Measurements from ENCODE around the gene DNAJC13. TPM values are rescaled to one million over a fixed set of nuclear protein-coding genes. Genes with fewer than 3 reads are reported as not detected.

The DNAJC13 gene
- total RNA-seq, 1 donor from 2014 or later, result 38.9 TPM

GRCh38 chr3:132433121-132433520 is 15.8 kb downstream of the DNAJC13 start:
- H3K27me3 ChIP-seq (ENCODE audit: control insufficient read depth, insufficient read depth, low read length), result no peaks in the 10 kb centered on the region
- TF ChIP-seq, protein P1, sequence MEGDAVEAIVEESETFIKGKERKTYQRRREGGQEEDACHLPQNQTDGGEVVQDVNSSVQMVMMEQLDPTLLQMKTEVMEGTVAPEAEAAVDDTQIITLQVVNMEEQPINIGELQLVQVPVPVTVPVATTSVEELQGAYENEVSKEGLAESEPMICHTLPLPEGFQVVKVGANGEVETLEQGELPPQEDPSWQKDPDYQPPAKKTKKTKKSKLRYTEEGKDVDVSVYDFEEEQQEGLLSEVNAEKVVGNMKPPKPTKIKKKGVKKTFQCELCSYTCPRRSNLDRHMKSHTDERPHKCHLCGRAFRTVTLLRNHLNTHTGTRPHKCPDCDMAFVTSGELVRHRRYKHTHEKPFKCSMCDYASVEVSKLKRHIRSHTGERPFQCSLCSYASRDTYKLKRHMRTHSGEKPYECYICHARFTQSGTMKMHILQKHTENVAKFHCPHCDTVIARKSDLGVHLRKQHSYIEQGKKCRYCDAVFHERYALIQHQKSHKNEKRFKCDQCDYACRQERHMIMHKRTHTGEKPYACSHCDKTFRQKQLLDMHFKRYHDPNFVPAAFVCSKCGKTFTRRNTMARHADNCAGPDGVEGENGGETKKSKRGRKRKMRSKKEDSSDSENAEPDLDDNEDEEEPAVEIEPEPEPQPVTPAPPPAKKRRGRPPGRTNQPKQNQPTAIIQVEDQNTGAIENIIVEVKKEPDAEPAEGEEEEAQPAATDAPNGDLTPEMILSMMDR (IDR thresholded peaks at IDR 0.05; ENCODE audit: insufficient read depth, low read length, poor library complexity, severe bottlenecking), result no peak
- no peaks in the 10 kb centered on the region for H3K36me3 ChIP-seq (ENCODE audit: control insufficient read depth, insufficient read depth, low read length)
- no peak for DNase-seq (ENCODE audit: low read depth)
- H3K4me3 ChIP-seq (ENCODE audit: low read depth, low read length), result no peak overlapping the region

DNA sequence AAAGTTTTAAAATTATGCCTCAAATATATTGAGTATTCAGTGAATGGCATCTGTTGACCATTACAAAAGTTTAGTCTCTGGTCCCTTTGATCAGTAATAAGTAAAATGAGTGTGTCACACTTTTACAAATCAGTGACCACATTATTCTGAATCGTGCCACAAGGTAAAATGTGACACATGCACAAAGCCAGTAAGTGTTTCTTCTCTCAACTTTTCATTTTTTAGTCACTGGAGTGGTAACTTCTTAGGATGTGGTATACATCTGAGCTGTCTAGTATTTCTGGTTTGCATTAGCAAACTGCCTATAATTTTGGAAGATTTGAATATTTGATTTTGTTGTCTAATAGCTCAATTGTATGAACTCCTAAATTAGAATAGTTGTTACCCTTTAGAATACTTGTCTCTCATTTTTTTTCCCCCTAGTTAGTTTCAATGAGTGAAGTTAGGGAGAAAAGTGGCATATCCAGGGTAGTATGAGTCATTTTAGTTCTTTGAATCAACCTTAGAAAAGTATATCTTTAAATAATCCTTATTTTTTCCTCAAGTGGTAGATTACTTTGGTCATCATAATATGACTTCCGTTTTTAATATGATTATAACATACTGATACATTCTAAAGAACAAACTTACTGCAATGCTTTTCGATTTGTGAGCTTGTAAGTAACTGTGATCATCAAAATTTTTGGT is 18.1 kb downstream of the DNAJC13 start:
- no peak for DNase-seq (ENCODE audit: low read depth)
- H3K4me3 ChIP-seq (ENCODE audit: low read depth, low read length), result no peak overlapping the region
- TF ChIP-seq, protein P1 (IDR thresholded peaks at IDR 0.05; ENCODE audit: insufficient read depth, low read length, poor library complexity, severe bottlenecking), result no peak
- no peaks in the 10 kb centered on the region for H3K36me3 ChIP-seq (ENCODE audit: control insufficient read depth, insufficient read depth, low read length)
- H3K27me3 ChIP-seq (ENCODE audit: control insufficient read depth, insufficient read depth, low read length), result no peaks in the 10 kb centered on the region

- TF ChIP-seq, protein P1 (IDR thresholded peaks at IDR 0.05; ENCODE audit: insufficient read depth, low read length, poor library complexity, severe bottlenecking), result no peak
- Histone ChIP-seq H3K27me3 (ENCODE audit: control insufficient read depth, insufficient read depth, low read length) (no peaks in the 10 kb centered on the region), H3K36me3 (ENCODE audit: control insufficient read depth, insufficient read depth, low read length) (no peaks in the 10 kb centered on the region), H3K4me3 (ENCODE audit: low read depth, low read length) (no peak overlapping the region)
- no peak for DNase-seq (ENCODE audit: low read depth)
Observed at GRCh38 chr3:132435911-132436425, 18.7 kb downstream of the DNAJC13 start.

DNA sequence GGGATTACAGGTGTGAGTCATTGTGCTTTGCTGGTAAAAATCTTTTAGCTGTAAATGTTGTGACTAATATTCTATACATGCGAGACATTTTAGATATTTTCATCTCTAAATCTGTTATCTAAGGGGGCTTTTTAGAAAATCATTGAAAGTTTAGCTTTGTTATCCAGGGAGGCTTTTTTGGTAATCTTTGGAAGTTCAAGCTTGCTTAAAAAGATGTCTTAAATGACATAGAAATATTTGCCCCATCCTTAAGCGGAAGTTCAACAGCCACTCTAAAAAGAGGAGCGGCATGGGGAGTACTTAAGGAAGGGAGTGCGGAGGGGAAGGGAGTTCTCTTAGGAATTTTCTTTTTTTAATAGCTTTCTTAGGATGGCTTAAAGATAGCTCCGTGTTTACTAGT is 26.1 kb downstream of the DNAJC13 start:
- TF ChIP-seq, protein P1 (IDR thresholded peaks at IDR 0.05; ENCODE audit: insufficient read depth, low read length, poor library complexity, severe bottlenecking), result no peak
- Histone ChIP-seq H3K36me3 (ENCODE audit: control insufficient read depth, insufficient read depth, low read length) (no peaks in the 10 kb centered on the region), H3K4me3 (ENCODE audit: low read depth, low read length) (no peak overlapping the region), H3K27me3 (ENCODE audit: control insufficient read depth, insufficient read depth, low read length) (no peaks in the 10 kb centered on the region)
- no peak for DNase-seq (ENCODE audit: low read depth)

- H3K27me3 ChIP-seq (ENCODE audit: control insufficient read depth, insufficient read depth, low read length), result no peaks in the 10 kb centered on the region
- TF ChIP-seq, protein P1 (IDR thresholded peaks at IDR 0.05; ENCODE audit: insufficient read depth, low read length, poor library complexity, severe bottlenecking), result no peak
- H3K36me3 ChIP-seq (ENCODE audit: control insufficient read depth, insufficient read depth, low read length), result no peaks in the 10 kb centered on the region
- no peak overlapping the region for H3K4me3 ChIP-seq (ENCODE audit: low read depth, low read length)
- DNase-seq (ENCODE audit: low read depth), result no peak
Observed at GRCh38 chr3:132444383-132444782, 27.1 kb downstream of the DNAJC13 start.

DNA sequence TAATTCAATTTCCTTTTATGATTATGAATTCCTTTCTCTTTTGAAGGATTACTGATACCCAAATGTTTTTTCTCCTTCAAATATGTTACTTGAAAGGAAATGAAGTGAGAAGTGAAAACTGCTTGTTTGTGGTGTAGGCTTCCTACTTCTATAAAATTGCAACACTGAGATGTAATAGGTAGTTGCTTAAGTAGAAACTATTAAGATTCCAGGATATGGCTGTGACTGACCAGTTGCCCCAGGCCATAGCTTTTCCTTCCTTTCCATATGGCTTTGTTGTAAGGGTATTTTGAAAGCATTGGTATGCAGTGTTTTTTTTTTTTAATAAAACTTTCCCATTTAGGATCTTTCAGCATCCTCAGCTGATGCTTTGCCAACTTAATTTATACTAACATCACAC is 28.5 kb downstream of the DNAJC13 start:
- Histone ChIP-seq H3K4me3 (ENCODE audit: low read depth, low read length) (no peak overlapping the region), H3K27me3 (ENCODE audit: control insufficient read depth, insufficient read depth, low read length) (no peaks in the 10 kb centered on the region), H3K36me3 (ENCODE audit: control insufficient read depth, insufficient read depth, low read length) (no peaks in the 10 kb centered on the region)
- TF ChIP-seq, protein P1 (IDR thresholded peaks at IDR 0.05; ENCODE audit: insufficient read depth, low read length, poor library complexity, severe bottlenecking), result no peak
- peak; percentile 21 for DNase-seq (ENCODE audit: low read depth)

All from kidney epithelial cell (primary cell).